Sigmoid colon (tissue), 4 donors: ENCODE data around the gene TMEM213.

Source experiments
- POLR2A ChIP-seq, 2 donors: fragments of 450-650 bp; IDR thresholded peaks; one replicate each; pipeline ENCODE4 v1.6.1; 2016; ENCODE audit warnings: antibody characterized with exemption in 2 of 2, mild to moderate bottlenecking in 2 of 2, moderate library complexity in 2 of 2
- POLR2AphosphoS5 ChIP-seq, 4 donors: sonication (generic); formaldehyde crosslinking; IDR thresholded peaks; one replicate each; pipeline ENCODE4 v1.6.1; 2017; ENCODE audit warnings: antibody characterized with exemption in 4 of 4
- TF ChIP-seq, protein P1 (sequence below), 4 experiments: fragments of 450-650 bp in 3 of 4; fragments of 200-600 bp in 1 of 4; IDR thresholded peaks; one replicate each; pipeline ENCODE4 v1.5.1; 2016 to 2019; ENCODE audit warnings: antibody characterized with exemption in 4 of 4, mild to moderate bottlenecking in 3 of 4, moderate library complexity in 2 of 4

DNA sequence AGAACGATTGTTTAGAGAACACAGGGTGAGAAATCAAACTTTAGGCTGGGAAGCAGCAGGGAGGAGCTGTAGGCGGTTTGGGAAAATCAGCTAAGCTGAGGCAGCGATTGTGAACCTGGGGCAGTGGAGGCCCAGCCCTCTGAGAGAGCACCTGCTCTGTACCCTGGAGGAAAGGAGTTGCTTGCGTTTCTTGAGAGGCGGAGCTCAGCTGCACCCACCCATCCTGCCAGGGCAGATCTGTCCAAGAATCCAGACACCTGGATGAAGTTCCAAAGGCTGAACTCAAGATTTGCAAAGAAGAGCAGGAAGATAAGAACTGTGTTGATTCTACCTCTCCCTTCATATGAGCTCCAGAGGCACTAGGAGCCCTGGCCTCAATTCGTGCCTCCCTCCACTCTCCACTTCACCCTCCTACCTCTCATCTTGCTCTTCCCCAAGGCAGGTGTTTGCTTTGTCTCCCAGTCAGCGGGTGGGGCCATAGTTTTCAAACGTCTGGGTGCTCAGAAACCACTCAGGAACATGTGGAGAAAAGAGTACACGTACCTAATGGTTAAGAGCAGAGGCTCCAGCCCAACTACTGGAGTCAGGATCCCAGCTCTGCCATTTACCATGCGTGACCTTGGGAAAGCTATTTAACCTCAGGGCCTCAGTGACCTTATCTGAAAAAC, 21.5 kb upstream of the TMEM213 start:
- TF ChIP-seq, protein P1, sequence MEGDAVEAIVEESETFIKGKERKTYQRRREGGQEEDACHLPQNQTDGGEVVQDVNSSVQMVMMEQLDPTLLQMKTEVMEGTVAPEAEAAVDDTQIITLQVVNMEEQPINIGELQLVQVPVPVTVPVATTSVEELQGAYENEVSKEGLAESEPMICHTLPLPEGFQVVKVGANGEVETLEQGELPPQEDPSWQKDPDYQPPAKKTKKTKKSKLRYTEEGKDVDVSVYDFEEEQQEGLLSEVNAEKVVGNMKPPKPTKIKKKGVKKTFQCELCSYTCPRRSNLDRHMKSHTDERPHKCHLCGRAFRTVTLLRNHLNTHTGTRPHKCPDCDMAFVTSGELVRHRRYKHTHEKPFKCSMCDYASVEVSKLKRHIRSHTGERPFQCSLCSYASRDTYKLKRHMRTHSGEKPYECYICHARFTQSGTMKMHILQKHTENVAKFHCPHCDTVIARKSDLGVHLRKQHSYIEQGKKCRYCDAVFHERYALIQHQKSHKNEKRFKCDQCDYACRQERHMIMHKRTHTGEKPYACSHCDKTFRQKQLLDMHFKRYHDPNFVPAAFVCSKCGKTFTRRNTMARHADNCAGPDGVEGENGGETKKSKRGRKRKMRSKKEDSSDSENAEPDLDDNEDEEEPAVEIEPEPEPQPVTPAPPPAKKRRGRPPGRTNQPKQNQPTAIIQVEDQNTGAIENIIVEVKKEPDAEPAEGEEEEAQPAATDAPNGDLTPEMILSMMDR (IDR thresholded peaks at IDR 0.05): no peak
- TF ChIP-seq POLR2AphosphoS5 (IDR thresholded peaks at IDR 0.05) (no peak), POLR2A (IDR thresholded peaks at IDR 0.05) (no peak)
